ENCODE results near the gene CYP2B6.

The CYP2B6 gene

GRCh38 chr19:41027273-41027967, 36.3 kb downstream of the CYP2B6 start:
- no peak overlapping the region for H3K4me3 ChIP-seq (ENCODE audit: low read length)
- H3F3A ChIP-seq (ENCODE audit: control insufficient read depth, insufficient read depth) = no peaks in the 10 kb centered on the region
- H3K79me2 ChIP-seq (ENCODE audit: control insufficient read depth, low read length) = no peaks in the 10 kb centered on the region
- H4K20me1 ChIP-seq (ENCODE audit: control insufficient read depth, insufficient read depth, low read depth, low read length) = no peaks in the 10 kb centered on the region
- no peaks in the 10 kb centered on the region for H3K9me2 ChIP-seq (replicated peaks; ENCODE audit: control insufficient read depth, low read length)
- H3K4me1 ChIP-seq (ENCODE audit: control insufficient read depth, low read length) = no peaks in the 10 kb centered on the region
- no peaks in the 10 kb centered on the region for H3K9me3 ChIP-seq (ENCODE audit: control insufficient read depth, insufficient read depth, low read length)
- TF ChIP-seq EZH2phosphoT487 (IDR thresholded peaks at IDR 0.05; ENCODE audit: borderline replicate concordance, low read length) = no peak
- TF ChIP-seq, protein P1, sequence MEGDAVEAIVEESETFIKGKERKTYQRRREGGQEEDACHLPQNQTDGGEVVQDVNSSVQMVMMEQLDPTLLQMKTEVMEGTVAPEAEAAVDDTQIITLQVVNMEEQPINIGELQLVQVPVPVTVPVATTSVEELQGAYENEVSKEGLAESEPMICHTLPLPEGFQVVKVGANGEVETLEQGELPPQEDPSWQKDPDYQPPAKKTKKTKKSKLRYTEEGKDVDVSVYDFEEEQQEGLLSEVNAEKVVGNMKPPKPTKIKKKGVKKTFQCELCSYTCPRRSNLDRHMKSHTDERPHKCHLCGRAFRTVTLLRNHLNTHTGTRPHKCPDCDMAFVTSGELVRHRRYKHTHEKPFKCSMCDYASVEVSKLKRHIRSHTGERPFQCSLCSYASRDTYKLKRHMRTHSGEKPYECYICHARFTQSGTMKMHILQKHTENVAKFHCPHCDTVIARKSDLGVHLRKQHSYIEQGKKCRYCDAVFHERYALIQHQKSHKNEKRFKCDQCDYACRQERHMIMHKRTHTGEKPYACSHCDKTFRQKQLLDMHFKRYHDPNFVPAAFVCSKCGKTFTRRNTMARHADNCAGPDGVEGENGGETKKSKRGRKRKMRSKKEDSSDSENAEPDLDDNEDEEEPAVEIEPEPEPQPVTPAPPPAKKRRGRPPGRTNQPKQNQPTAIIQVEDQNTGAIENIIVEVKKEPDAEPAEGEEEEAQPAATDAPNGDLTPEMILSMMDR (IDR thresholded peaks at IDR 0.05; ENCODE audit: low read depth, low read length, poor library complexity, severe bottlenecking) = no peak
- no peak overlapping the region for H3K4me2 ChIP-seq (ENCODE audit: low read length)
- H3K27me3 ChIP-seq (ENCODE audit: control insufficient read depth, low read length) = peaks cover 6% of the 10 kb centered on the region; the same call in 1 of the 2 replicates
- no peaks in the 10 kb centered on the region for H3K36me3 ChIP-seq (ENCODE audit: control insufficient read depth, low read length)
- H3K27ac ChIP-seq (ENCODE audit: low read depth, low read length) = no peak overlapping the region

DNA sequence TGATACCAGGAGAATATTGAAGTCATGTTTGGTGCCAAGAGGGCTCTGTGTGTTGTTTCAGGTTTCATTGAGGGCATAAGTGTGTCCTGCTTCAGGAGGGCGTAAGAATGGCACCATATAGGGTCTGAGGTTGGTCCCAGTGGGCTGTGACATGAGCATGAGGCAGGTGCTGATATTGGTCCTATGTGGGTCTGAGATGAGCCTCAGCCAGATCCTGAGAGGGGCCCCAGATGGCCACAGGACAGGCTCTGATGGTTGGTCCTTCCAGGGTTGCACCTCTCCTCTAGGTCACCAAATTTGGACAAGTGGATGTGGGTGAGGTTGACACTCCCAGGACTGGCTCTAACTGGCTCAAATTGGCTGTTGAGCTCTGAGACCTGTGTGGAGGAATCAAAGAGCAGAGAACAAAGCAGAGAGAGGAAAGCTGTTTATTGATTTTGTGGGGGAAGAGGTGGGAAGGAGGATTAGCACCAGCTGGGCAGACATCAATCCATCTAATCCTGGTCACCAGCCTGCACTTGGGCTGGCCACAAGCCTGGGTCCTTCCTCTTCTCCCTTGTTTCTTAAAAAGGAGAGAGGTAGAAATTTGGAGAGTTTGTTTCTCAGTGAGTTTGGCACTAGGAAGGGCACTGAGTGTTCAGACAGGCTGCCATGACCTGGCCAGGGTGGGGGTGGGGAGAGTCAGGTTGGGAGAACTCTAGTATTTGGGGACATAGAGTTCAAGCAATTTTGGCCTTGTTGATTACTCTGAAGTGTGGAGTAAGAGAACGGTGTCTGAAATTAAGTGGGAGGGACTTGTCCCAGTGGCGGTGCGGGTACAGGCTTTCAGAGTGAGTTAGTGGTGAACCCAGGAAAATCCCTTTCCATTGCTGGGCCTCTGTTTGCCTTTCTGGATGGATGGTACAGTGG, 38.7 kb downstream of the CYP2B6 start:
- H3K79me2 ChIP-seq (ENCODE audit: control insufficient read depth, low read length) = no peaks in the 10 kb centered on the region
- no peaks in the 10 kb centered on the region for H4K20me1 ChIP-seq (ENCODE audit: control insufficient read depth, insufficient read depth, low read depth, low read length)
- no peak overlapping the region for H3K4me3 ChIP-seq (ENCODE audit: low read length)
- H3K27me3 ChIP-seq (ENCODE audit: control insufficient read depth, low read length) = peaks cover 6% of the 10 kb centered on the region; the same call in 1 of the 2 replicates
- H3K4me1 ChIP-seq (ENCODE audit: control insufficient read depth, low read length) = no peaks in the 10 kb centered on the region
- no peaks in the 10 kb centered on the region for H3K36me3 ChIP-seq (ENCODE audit: control insufficient read depth, low read length)
- no peak overlapping the region for H3K27ac ChIP-seq (ENCODE audit: low read depth, low read length)
- H3K9me3 ChIP-seq (ENCODE audit: control insufficient read depth, insufficient read depth, low read length) = no peaks in the 10 kb centered on the region
- no peak overlapping the region for H3K4me2 ChIP-seq (ENCODE audit: low read length)
- no peaks in the 10 kb centered on the region for H3K9me2 ChIP-seq (replicated peaks; ENCODE audit: control insufficient read depth, low read length)
- no peaks in the 10 kb centered on the region for H3F3A ChIP-seq (ENCODE audit: control insufficient read depth, insufficient read depth)
- TF ChIP-seq EZH2phosphoT487 (IDR thresholded peaks at IDR 0.05; ENCODE audit: borderline replicate concordance, low read length) = no peak
- TF ChIP-seq, protein P1 (IDR thresholded peaks at IDR 0.05; ENCODE audit: low read depth, low read length, poor library complexity, severe bottlenecking) = no peak

DNA sequence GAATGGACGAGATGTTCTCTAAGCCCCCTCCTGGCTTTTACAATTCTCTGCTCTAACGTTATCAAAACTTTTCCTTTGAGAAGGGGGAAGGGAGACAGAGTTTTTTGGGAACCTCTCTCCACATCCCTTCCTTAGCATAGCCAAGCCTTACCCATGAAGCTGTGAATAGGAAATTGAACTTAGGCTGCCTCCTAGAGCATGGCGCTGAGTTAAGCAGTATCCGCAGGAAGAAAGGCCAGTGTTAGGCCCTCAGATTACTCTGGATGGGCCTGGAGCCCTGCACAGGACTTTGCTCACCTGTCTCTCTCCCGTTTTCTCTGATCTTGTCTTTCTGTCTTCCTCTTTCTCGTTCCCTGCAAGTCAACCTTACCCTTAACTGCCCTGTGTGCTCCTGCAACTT, 39.6 kb downstream of the CYP2B6 start:
- Histone ChIP-seq H3F3A (ENCODE audit: control insufficient read depth, insufficient read depth) (no peaks in the 10 kb centered on the region), H3K4me3 (ENCODE audit: low read length) (no peak overlapping the region), H3K9me3 (ENCODE audit: control insufficient read depth, insufficient read depth, low read length) (no peaks in the 10 kb centered on the region), H3K4me1 (ENCODE audit: control insufficient read depth, low read length) (no peaks in the 10 kb centered on the region), H3K36me3 (ENCODE audit: control insufficient read depth, low read length) (no peaks in the 10 kb centered on the region), H4K20me1 (ENCODE audit: control insufficient read depth, insufficient read depth, low read depth, low read length) (no peaks in the 10 kb centered on the region), H3K9me2 (replicated peaks; ENCODE audit: control insufficient read depth, low read length) (no peaks in the 10 kb centered on the region), H3K27ac (ENCODE audit: low read depth, low read length) (no peak overlapping the region), H3K4me2 (ENCODE audit: low read length) (no peak overlapping the region), H3K79me2 (ENCODE audit: control insufficient read depth, low read length) (no peaks in the 10 kb centered on the region), H3K27me3 (ENCODE audit: control insufficient read depth, low read length) (peaks cover 6% of the 10 kb centered on the region; the same call in 1 of the 2 replicates)
- TF ChIP-seq, protein P1 (IDR thresholded peaks at IDR 0.05; ENCODE audit: low read depth, low read length, poor library complexity, severe bottlenecking) = no peak
- no peak for TF ChIP-seq EZH2phosphoT487 (IDR thresholded peaks at IDR 0.05; ENCODE audit: borderline replicate concordance, low read length)
